Adrenal gland (tissue), 12 donors: ENCODE data around the gene PRELID2. TPM values are rescaled to one million over a fixed set of nuclear protein-coding genes. Genes with fewer than 3 reads are reported as not detected.

Experiments used
- DNase-seq, 7 donors: peaks; one replicate each; pipeline ENCODE4 v3.0.0-alpha.2; 2019 to 2020
- H3K27ac ChIP-seq, 5 donors: fragments of 200-600 bp; sonication (generic) in 4 of 5; 1 replicate in 3 of 5; 2 replicates in 2 of 5; pipeline versions ENCODE4 v1.5.1 to v1.8.0; 2016 to 2020; ENCODE audit warnings: mild to moderate bottlenecking in 1 of 5
- H3K27me3 ChIP-seq: fragments of 200-600 bp; 2 replicates; pipeline ENCODE4 v1.8.0; 2021
- H3K36me3 ChIP-seq, 2 donors: fragments of 200-600 bp; replicated peaks in 1 of 2; 1 replicate in 1 of 2; 2 replicates in 1 of 2; pipeline versions ENCODE4 v1.5.1 to v1.8.0; 2018 to 2022
- H3K4me1 ChIP-seq, 2 donors: fragments of 200-600 bp; replicated peaks in 1 of 2; 1 replicate in 1 of 2; 2 replicates in 1 of 2; pipeline versions ENCODE4 v1.5.1 to v1.8.0; 2018 to 2021
- H3K4me3 ChIP-seq, 4 donors: fragments of 200-600 bp; sonication (generic) in 3 of 4; one replicate each; pipeline ENCODE4 v1.5.1; 2016 to 2018
- H3K9me3 ChIP-seq, 3 donors: fragments of 200-600 bp; sonication (generic) in 1 of 3; replicated peaks in 1 of 3; 1 replicate in 2 of 3; 2 replicates in 1 of 3; pipeline versions ENCODE4 v1.5.1 to v1.8.0; 2016 to 2021
- POLR2A ChIP-seq, 2 donors: fragments of 450-650 bp; IDR thresholded peaks; one replicate each; pipeline ENCODE4 v1.6.1; 2017; ENCODE audit warnings: antibody characterized with exemption in 2 of 2, mild to moderate bottlenecking in 2 of 2, moderate library complexity in 1 of 2
- WGBS, 4 donors: extraction: QIAGEN DNeasy Blood & Tissue Kit in 2 of 4; methylation state at CpG; one replicate each; pipeline versions ENCODE4 v1.1.5 to v1.1.7; 2013 to 2017; 5-methylcytosine and 5-hydroxymethylcytosine counted together
- intact Hi-C, 2 donors: fragments of 100-400 bp; cut with DNase I; formaldehyde crosslinking; loops; one replicate each; pipeline versions ENCODE4 v1.14.1 to v1.15.0; 2022 to 2023
- polyA plus RNA-seq, 3 donors: library from polyadenylated mRNA; stranded (reverse); fragments of 200-250 nt in 2 of 3; fragments of 350-450 nt in 1 of 3; fragmentation: Illumina TruSeq in 1 of 3; extraction: RNeasy Lipid Tissue Mini Kit (QIAGEN cat#74804) in 1 of 3; gene quantifications; one replicate each; pipeline ENCODE4 v1.2.3, GENCODE V29; 2013 to 2014
- total RNA-seq, 9 donors: library from RNA; depleted of rRNA in 4 of 9; stranded (reverse); fragments of >200 nt in 4 of 9; fragments of 120-200 nt in 1 of 9; fragmentation: NEBNext Ultra II Directional in 1 of 9; extraction: Animal tissue kit (Norgen Biotek cat#: 25700) in 1 of 9; gene quantifications; one replicate each; pipeline versions ENCODE4 v1.1.0 to v1.2.4, GENCODE V29; 2013 to 2023
- TF ChIP-seq, protein P1 (sequence below), 6 experiments: fragments of 450-650 bp in 4 of 6; fragments of 200-600 bp in 2 of 6; sonication (generic) in 1 of 6; IDR thresholded peaks; 1 replicate in 5 of 6; 2 replicates in 1 of 6; pipeline versions ENCODE4 v1.5.1 to v1.8.0; 2016 to 2021; ENCODE audit warnings: antibody characterized with exemption in 6 of 6, mild to moderate bottlenecking in 2 of 6, moderate library complexity in 1 of 6
- donor health status: healthy with polysubstance abuse.
- donor health status: Bipolar disorder and iron deficiency.
- donor health status: DM: yes; HTN: yes; CAD: no.
- donor health status: DM: no; HTN: no; CAD: no.
- donor health status: DM: no; HTN: no; CAD: no.
- donor health status: DM: yes; HTN: yes; CAD: no.

The PRELID2 gene
- total and polyA plus RNA-seq, 12 donors: 2.5 to 42.2 (median 5.0) TPM

DNA sequence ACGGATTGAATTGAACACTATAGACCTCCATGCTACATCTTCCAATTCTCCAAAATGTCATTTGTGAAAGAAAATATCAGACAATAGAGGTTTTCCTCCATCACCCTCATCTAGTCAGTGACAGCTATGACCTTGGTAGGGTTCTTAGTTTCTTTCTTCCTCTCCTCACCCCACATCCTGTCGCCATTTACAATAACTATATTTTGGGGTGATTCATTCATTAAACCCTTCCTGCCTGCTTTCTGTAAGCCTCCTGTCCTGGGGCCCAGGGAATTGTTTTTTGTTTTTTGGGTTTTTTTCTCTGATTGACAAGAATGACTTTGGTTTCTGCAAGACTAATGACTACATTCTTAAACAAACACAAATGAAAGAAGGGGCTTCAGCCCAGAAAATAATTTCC lies 82.6 kb downstream of the PRELID2 start:
- TF ChIP-seq, protein P1, sequence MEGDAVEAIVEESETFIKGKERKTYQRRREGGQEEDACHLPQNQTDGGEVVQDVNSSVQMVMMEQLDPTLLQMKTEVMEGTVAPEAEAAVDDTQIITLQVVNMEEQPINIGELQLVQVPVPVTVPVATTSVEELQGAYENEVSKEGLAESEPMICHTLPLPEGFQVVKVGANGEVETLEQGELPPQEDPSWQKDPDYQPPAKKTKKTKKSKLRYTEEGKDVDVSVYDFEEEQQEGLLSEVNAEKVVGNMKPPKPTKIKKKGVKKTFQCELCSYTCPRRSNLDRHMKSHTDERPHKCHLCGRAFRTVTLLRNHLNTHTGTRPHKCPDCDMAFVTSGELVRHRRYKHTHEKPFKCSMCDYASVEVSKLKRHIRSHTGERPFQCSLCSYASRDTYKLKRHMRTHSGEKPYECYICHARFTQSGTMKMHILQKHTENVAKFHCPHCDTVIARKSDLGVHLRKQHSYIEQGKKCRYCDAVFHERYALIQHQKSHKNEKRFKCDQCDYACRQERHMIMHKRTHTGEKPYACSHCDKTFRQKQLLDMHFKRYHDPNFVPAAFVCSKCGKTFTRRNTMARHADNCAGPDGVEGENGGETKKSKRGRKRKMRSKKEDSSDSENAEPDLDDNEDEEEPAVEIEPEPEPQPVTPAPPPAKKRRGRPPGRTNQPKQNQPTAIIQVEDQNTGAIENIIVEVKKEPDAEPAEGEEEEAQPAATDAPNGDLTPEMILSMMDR (IDR thresholded peaks at IDR 0.05): no peak
- no peak for TF ChIP-seq POLR2A (IDR thresholded peaks at IDR 0.05)
- H3K27ac ChIP-seq: no peak overlapping the region
- intact Hi-C loops: no loop called here
- 73 to 80% (median 79%) methylated on average over 2 of the region's 2 CpGs for WGBS, 4 donors
- no peaks in the 10 kb centered on the region for H3K27me3 ChIP-seq
- H3K4me1 ChIP-seq: no peaks in the 10 kb centered on the region
- no peak overlapping the region for H3K4me3 ChIP-seq
- no peaks in the 10 kb centered on the region for H3K36me3 ChIP-seq
- no peak for DNase-seq
- no peaks in the 10 kb centered on the region for H3K9me3 ChIP-seq

DNA sequence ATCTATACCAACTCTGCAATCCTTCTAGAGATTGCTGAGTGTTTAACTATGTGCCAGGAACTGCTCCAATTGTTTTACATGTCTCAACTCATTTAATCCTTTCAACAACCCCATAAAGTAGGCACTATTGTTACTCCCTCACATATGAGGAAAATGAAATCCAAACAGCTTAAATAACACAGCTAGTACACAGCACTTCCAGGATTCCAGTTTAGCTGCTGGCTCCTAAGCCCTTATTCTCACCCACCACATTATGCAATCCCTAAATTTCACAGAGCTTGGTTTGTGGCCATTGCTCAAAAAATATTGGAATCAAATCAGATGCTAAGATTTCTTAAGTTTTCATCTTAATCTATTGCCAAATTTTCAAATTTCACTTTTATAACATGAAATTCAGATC lies 84.9 kb downstream of the PRELID2 start:
- H3K4me3 ChIP-seq: no peak overlapping the region
- no peaks in the 10 kb centered on the region for H3K4me1 ChIP-seq
- H3K27ac ChIP-seq: no peak overlapping the region
- no peaks in the 10 kb centered on the region for H3K27me3 ChIP-seq
- intact Hi-C loops: no loop called here
- H3K36me3 ChIP-seq: no peaks in the 10 kb centered on the region
- TF ChIP-seq, protein P1 (IDR thresholded peaks at IDR 0.05): no peak
- no peak for TF ChIP-seq POLR2A (IDR thresholded peaks at IDR 0.05)
- no peaks in the 10 kb centered on the region for H3K9me3 ChIP-seq
- no peak for DNase-seq

DNA sequence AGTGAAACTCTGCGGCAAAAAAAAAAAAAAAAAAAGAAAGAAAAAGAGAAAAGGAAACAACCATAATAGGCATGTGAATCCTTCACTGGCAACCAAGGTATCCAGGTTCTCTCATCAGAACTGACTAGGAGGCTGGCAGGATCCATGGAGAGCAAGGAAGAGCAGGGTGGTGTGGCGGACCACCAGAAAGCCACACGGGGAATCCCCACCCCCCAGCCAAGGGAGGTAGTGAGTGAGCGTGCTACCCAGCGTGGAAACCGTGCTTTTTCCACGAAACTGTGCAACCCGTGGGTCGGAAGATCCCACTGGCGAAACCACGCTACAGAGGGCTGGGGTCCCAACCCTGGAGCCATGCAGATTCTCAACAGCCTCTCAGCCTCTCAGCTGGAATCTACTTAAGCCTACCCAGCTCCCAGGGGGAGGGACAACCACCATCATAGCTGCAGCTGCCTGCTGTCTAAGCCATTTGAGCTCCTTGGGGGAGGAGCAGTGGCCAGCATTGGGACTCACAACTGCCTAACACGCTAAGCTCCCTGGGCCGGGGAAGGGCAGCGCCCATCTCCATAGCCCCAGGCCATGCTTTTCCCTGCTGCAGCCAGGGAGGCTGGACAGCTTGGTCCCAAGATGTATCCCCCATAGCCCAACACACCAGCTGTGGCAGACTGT lies 91.6 kb downstream of the PRELID2 start:
- Histone ChIP-seq H3K4me1 (no peaks in the 10 kb centered on the region), H3K27me3 (no peaks in the 10 kb centered on the region), H3K9me3 (no peaks in the 10 kb centered on the region), H3K27ac (no peak overlapping the region), H3K4me3 (no peak overlapping the region), H3K36me3 (no peaks in the 10 kb centered on the region)
- TF ChIP-seq, protein P1 (IDR thresholded peaks at IDR 0.05): no peak
- no peak for TF ChIP-seq POLR2A (IDR thresholded peaks at IDR 0.05)
- no peak for DNase-seq
- WGBS, 4 donors: 92 to 98% (median 97%) methylated on average over 11 to 14 of the region's 14 CpGs
- intact Hi-C loops: no loop called here

DNA sequence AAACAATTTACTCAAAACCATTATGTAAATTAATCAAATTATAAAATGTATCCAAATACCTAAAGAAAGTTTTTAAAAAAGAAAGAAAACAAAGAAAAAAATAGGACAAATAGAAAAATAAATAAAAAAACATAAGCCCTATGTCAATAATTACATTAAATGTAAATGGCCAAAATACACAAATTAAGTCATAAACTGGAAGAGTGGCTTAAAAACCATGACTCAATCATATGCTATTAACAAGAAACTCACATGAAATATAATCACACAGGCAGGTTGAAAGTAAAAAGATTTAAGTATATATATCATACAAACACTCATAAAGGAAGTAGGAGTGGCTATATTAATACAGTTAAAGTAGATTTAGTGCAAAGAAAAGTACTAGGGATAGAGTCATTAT lies 95.3 kb downstream of the PRELID2 start:
- DNase-seq: no peak
- intact Hi-C loops: no loop called here
- no peaks in the 10 kb centered on the region for H3K4me1 ChIP-seq
- no peaks in the 10 kb centered on the region for H3K9me3 ChIP-seq
- H3K27me3 ChIP-seq: no peaks in the 10 kb centered on the region
- H3K27ac ChIP-seq: no peak overlapping the region
- no peaks in the 10 kb centered on the region for H3K36me3 ChIP-seq
- no peak overlapping the region for H3K4me3 ChIP-seq
- TF ChIP-seq POLR2A (IDR thresholded peaks at IDR 0.05): no peak
- TF ChIP-seq, protein P1 (IDR thresholded peaks at IDR 0.05): no peak
